ENCODE measurements around the gene NAA80. TPM values are rescaled to one million over a fixed set of nuclear protein-coding genes. Genes with fewer than 3 reads are reported as not detected.
A peak's percentile ranks its signal among the peaks of the same experiment; 100 is the strongest.

The NAA80 gene, protein sequence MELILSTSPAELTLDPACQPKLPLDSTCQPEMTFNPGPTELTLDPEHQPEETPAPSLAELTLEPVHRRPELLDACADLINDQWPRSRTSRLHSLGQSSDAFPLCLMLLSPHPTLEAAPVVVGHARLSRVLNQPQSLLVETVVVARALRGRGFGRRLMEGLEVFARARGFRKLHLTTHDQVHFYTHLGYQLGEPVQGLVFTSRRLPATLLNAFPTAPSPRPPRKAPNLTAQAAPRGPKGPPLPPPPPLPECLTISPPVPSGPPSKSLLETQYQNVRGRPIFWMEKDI
- 9.0 and 9.7 TPM in 2 replicates for total RNA-seq
- polyA plus RNA-seq, result 13.1 and 17.7 TPM in 2 replicates
- polyA plus RNA-seq (2011; cell fraction: cytosol; rRNA removed), result 5.4 and 6.5 TPM in 2 replicates
- polyA plus RNA-seq (2011; cell fraction: nucleus; rRNA removed), result 16.1 and 21.1 TPM in 2 replicates
- polyA plus RNA-seq (2012), result 8.5 and 8.6 TPM in 2 replicates
- polyA minus RNA-seq, result 6.2 and 6.8 TPM in 2 replicates
- 7.5 TPM for polyA minus RNA-seq (2011; cell fraction: cytosol; rRNA and poly(A)+ RNA removed)
- 4.4 and 5.0 TPM in 2 replicates for polyA minus RNA-seq (2011; cell fraction: nucleus; rRNA and poly(A)+ RNA removed)
- Bru-seq, nascent RNA, result percentile 48 among the genes with signal in this experiment
- percentile 51 among the genes with signal in this experiment for BruChase-seq, experiment 1, labeled RNA remaining after a 6-hour chase
- BruChase-seq, experiment 2, labeled RNA remaining after a 2-hour chase, result percentile 49 among the genes with signal in this experiment
- long read RNA-seq, transcript NAA80-201 (2 exons, 1,330 nt), result minor isoform, 6 of 19 reads
- long read RNA-seq, transcript NAA80-204 (2 exons, 1,464 nt), result major isoform, 8 of 19 reads
- long read RNA-seq, partial matches to known transcripts, result 0 of 19 reads
- long read RNA-seq, other reads (novel, unspliced or antisense), result 0 of 19 reads

DNA sequence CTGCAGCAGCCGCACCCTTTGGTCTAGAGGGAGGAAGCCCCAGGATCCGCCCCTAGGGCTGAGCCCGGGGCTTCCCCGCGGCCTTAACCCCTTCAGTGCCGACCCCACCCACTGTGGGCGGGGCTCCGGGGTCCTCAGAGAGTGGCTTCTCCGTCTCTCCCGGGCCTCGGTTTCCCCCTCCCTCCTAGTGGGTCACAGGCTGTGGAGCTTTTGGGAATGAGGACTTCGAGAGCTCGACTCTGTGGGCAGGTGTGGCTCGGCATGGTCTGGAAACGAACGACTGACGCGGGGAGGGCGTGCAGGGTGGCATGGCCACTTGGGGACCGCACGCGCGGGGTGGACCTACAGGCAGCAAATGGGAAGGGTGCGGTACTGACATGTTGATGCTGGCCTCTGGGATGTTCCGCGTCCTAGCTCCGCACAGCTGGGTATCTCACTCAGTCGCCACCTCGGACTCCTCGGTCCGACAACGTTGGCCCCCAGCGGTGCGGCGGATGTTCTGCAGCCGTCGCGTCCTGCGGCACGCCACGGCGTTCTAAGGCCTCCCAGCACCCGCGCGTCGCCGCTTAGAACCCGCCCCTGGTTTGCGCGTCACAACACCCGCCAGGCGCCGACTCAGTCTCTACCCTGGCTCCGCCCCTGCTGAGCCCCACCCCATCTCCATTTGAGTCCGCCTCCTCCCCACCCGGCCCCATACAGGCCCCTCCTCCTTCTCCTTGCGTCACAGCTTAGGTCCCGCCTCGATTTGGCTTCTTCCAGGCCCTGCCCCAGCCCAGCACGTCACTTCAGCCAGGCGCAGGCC, at the start of gene NAA80, which contains the start of gene HYAL3:
Gene NAA80, minus strand, starts transcription at position 570 of the 802 bp plus-strand sequence. CDS start 1,942 bp downstream, outside the sequence.
Gene HYAL3, minus strand, starts transcription at position 570 of the 802 bp plus-strand sequence. CDS start 3,803 bp downstream, outside the sequence.
- FAIRE-seq (peak; percentile 100), DNase-seq (ENCODE audit: low read depth, low spot score) (peak; percentile 100)
- no peaks in the 10 kb centered on the region for H3K9me1 ChIP-seq (replicated peaks; ENCODE audit: control insufficient read depth, extremely low read depth, insufficient read depth, low read length)
- no TSS peak for BruUV-seq (replicated peaks)
- no peaks in the 10 kb centered on the region for H3K79me2 ChIP-seq (ENCODE audit: control insufficient read depth, insufficient read depth, low read length)
- intact Hi-C loops (cut with micrococcal nuclease), result loop anchor here (1.0 to 2.0 kb wide), 4 partner anchors 24 to 60 kb away; partner anchors contain the start of gene TMEM115
- no peaks in the 10 kb centered on the region for H4K20me1 ChIP-seq (replicated peaks; ENCODE audit: control insufficient read depth, extremely low read depth, insufficient read depth, low read length)
- no peaks in the 10 kb centered on the region for H3K36me3 ChIP-seq (ENCODE audit: control insufficient read depth in 2 of 2, extremely low read depth in 1 of 2, insufficient read depth in 2 of 2, low read length in 2 of 2)
- ChIA-PET POLR2A (interaction anchor here (1.0 to 1.5 kb wide), 5 partner anchors 16 to 64 kb away, joined by 3 to 5 read pairs (median 3); no protein-coding TSS in a partner anchor), CTCF (interaction anchor here (0.9 to 2.6 kb wide), 6 partner anchors 19 to 73 kb away, joined by 3 to 36 read pairs (median 4); partner anchors contain the start of genes HYAL2 and TUSC2)
- no peaks in the 10 kb centered on the region for H3K9me3 ChIP-seq (replicated peaks; ENCODE audit: control insufficient read depth, insufficient read depth, low read length)
- H3K4me1 ChIP-seq (ENCODE audit: control insufficient read depth, extremely low read depth, insufficient read depth, low read length), result peaks cover 25% of the 10 kb centered on the region
- peak within 1 kb of the TSS; percentile 75 for H3K9ac ChIP-seq (replicated peaks; ENCODE audit: extremely low read depth, insufficient read depth, low read length)
- no peaks in the 10 kb centered on the region for H3K27me3 ChIP-seq (ENCODE audit: control insufficient read depth in 2 of 2, insufficient read depth in 2 of 2, low read length in 2 of 2)
- dilution Hi-C loops (cut with MboI; ENCODE audit: extremely low pct_ligation_motif_present, low sequenced_read_pairs), result no loop called here
- no peak for TF ChIP-seq JUN (IDR thresholded peaks at IDR 0.05; ENCODE audit: borderline replicate concordance, insufficient read depth, insufficient read length, low read depth)
- peak; percentile 97 for TF ChIP-seq POLR2A (IDR thresholded peaks at IDR 0.05; ENCODE audit: low read depth, low read length)
- no peak for TF ChIP-seq GATA2 (IDR thresholded peaks at IDR 0.05; ENCODE audit: insufficient read depth, insufficient read length, low read depth, low read length)
- TF ChIP-seq MAX (IDR thresholded peaks at IDR 0.05; ENCODE audit: insufficient read depth, insufficient read length), result peak; percentile 70
- peak in 1 of 2 donors; percentile 39 for TF ChIP-seq CTCF (IDR thresholded peaks at IDR 0.05; ENCODE audit: extremely low read depth in 1 of 2, insufficient read depth in 1 of 2, low read depth in 1 of 2, low read length in 2 of 2)
- peak; percentile 92 for TF ChIP-seq POLR2AphosphoS5 (IDR thresholded peaks at IDR 0.05; ENCODE audit: insufficient read depth, low read depth, low read length)
- no peak for TF ChIP-seq MYC (IDR thresholded peaks at IDR 0.05; ENCODE audit: low read depth, low read length)
- TF ChIP-seq EZH2 (IDR thresholded peaks at IDR 0.05; ENCODE audit: borderline replicate concordance, low read depth, low read length, severe bottlenecking), result no peak
- no peak for TF ChIP-seq FOS (IDR thresholded peaks at IDR 0.05; ENCODE audit: borderline replicate concordance, insufficient read depth, low read length)
- H3K27ac ChIP-seq (ENCODE audit: insufficient read depth, low read depth, low read length), result peak within 1 kb of the TSS; percentile 70
- peak within 1 kb of the TSS; percentile 79 for H3K4me2 ChIP-seq (ENCODE audit: insufficient read depth, low read length)
- peak within 1 kb of the TSS; percentile 79 for H2AFZ ChIP-seq (ENCODE audit: low read depth, low read length)
- H3K4me3 ChIP-seq (replicated peaks in 1 of 3; ENCODE audit: insufficient read depth in 1 of 3, low read depth in 1 of 3, low read length in 3 of 3), result peak within 1 kb of the TSS; percentile 51 to 69 (median 64)

Data from endothelial cell of umbilical vein (primary cell).